OCI-LY7 (cell line): ENCODE results near the gene CEP70.

ENCODE experiments used
- EZH2phosphoT487 ChIP-seq: fragments of 200-600 bp; sonication (generic); IDR thresholded peaks from 2 replicates; pipeline ENCODE4 v1.6.1; 2018; ENCODE audit warnings: low read depth, borderline replicate concordance, mild to moderate bottlenecking, mixed run types, antibody characterized with exemption, low read length, moderate library complexity, mixed read lengths
- TF ChIP-seq, protein P1 (sequence below): fragments of 200-600 bp; sonication (generic); conservative IDR thresholded peaks from 2 replicates; pipeline ENCODE4 v1.5.1; 2014; ENCODE audit warnings: mild to moderate bottlenecking, antibody characterized with exemption, low read length, moderate library complexity, mixed read lengths

DNA sequence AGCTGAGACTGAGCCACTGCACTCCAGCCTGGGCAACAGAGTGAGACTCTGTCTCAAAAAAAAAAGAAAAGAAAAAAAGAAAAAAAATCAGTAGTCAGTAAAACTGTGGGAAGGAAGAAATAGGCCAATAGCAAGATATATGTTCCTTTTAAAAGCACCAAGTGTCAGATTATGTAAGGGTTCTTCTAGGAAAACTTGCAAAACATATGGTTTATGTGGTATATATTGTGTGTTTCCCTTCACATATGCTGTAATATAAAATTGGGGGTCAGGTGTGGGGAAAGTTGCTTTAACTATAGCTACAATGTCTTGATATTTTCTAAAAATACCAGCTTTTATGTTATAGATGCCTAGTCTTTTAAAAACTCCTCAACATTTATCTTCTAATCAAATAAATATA lies 95.1 kb downstream of the CEP70 start:
- TF ChIP-seq, protein P1, sequence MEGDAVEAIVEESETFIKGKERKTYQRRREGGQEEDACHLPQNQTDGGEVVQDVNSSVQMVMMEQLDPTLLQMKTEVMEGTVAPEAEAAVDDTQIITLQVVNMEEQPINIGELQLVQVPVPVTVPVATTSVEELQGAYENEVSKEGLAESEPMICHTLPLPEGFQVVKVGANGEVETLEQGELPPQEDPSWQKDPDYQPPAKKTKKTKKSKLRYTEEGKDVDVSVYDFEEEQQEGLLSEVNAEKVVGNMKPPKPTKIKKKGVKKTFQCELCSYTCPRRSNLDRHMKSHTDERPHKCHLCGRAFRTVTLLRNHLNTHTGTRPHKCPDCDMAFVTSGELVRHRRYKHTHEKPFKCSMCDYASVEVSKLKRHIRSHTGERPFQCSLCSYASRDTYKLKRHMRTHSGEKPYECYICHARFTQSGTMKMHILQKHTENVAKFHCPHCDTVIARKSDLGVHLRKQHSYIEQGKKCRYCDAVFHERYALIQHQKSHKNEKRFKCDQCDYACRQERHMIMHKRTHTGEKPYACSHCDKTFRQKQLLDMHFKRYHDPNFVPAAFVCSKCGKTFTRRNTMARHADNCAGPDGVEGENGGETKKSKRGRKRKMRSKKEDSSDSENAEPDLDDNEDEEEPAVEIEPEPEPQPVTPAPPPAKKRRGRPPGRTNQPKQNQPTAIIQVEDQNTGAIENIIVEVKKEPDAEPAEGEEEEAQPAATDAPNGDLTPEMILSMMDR, result no peak
- TF ChIP-seq EZH2phosphoT487, result no peak
